HEK293T (cell line): Measurements from ENCODE around the gene LMF1.
A peak's percentile ranks its signal among the peaks of the same experiment; 100 is the strongest.

Experiments
- CTCF ChIA-PET: fragments of 350-600 bp; formaldehyde crosslinking; extraction: SDS; loops from one replicate; lab custom pipeline; 2021; ENCODE audit warnings: antibody characterized with exemption, inconsistent platforms; lab: Yijun Ruan, JAX
- POLR2A ChIA-PET: fragments of 350-600 bp; formaldehyde crosslinking; extraction: SDS; loops from one replicate; lab custom pipeline; 2020; ENCODE audit warnings: antibody characterized with exemption, inconsistent platforms; lab: Yijun Ruan, JAX
- DNase-seq: peaks from one replicate; pipeline ENCODE4 v3.0.0; 2012; ENCODE audit warnings: mixed read lengths; ENCODE audit errors: extremely low spot score
- ARNT ChIP-seq: fragments of 450-650 bp; IDR thresholded peaks from 2 replicates; pipeline ENCODE4 v1.6.1; 2017; ENCODE audit warnings: mild to moderate bottlenecking
- BHLHE40 ChIP-seq: fragments of 450-650 bp; IDR thresholded peaks from 2 replicates; pipeline ENCODE4 v1.6.1; 2016; ENCODE audit warnings: mild to moderate bottlenecking, moderate library complexity, borderline replicate concordance
- CTBP1 ChIP-seq: fragments of 450-650 bp; IDR thresholded peaks from 2 replicates; pipeline ENCODE4 v1.6.1; 2016; ENCODE audit warnings: borderline replicate concordance
- ELF4 ChIP-seq: fragments of 450-650 bp; IDR thresholded peaks from 2 replicates; pipeline ENCODE4 v1.6.1; 2017; ENCODE audit warnings: antibody characterized with exemption
- FOXA1 ChIP-seq: fragments of 450-650 bp; IDR thresholded peaks from 2 replicates; pipeline ENCODE4 v1.6.1; 2016; ENCODE audit warnings: mild to moderate bottlenecking
- FOXK2 ChIP-seq: fragments of 450-650 bp; IDR thresholded peaks from 2 replicates; pipeline ENCODE4 v1.6.1; 2016; ENCODE audit warnings: mild to moderate bottlenecking
- FOXM1 ChIP-seq: fragments of 450-650 bp; IDR thresholded peaks from 2 replicates; pipeline ENCODE4 v1.6.1; 2017; ENCODE audit warnings: mild to moderate bottlenecking, borderline replicate concordance
- HDGF ChIP-seq: fragments of 450-650 bp; IDR thresholded peaks from 2 replicates; pipeline ENCODE4 v1.6.1; 2017; ENCODE audit warnings: antibody characterized with exemption, borderline replicate concordance
- L3MBTL2 ChIP-seq: fragments of 450-650 bp; conservative IDR thresholded peaks from 2 replicates; pipeline ENCODE4 v1.6.1; 2016; ENCODE audit warnings: mild to moderate bottlenecking
- LEF1 ChIP-seq: fragments of 450-650 bp; IDR thresholded peaks from 2 replicates; pipeline ENCODE4 v1.6.1; 2017; ENCODE audit warnings: mild to moderate bottlenecking, borderline replicate concordance
- NFRKB ChIP-seq: fragments of 450-650 bp; IDR thresholded peaks from 2 replicates; pipeline ENCODE4 v1.6.1; 2016; ENCODE audit warnings: mild to moderate bottlenecking, moderate library complexity
- PKNOX1 ChIP-seq: fragments of 450-650 bp; IDR thresholded peaks from 2 replicates; pipeline ENCODE4 v1.6.1; 2016
- SP1 ChIP-seq: fragments of 450-650 bp; IDR thresholded peaks from 2 replicates; pipeline ENCODE4 v1.6.1; 2017
- SUZ12 ChIP-seq: fragments of 450-650 bp; IDR thresholded peaks from 2 replicates; pipeline ENCODE4 v1.6.1; 2016; ENCODE audit warnings: mild to moderate bottlenecking
- TARDBP ChIP-seq: fragments of 450-650 bp; IDR thresholded peaks from 2 replicates; pipeline ENCODE4 v1.6.1; 2016
- ZNF384 ChIP-seq: fragments of 450-650 bp; IDR thresholded peaks from 2 replicates; pipeline ENCODE4 v1.6.1; 2016

LMF1 gene

GRCh38 chr16:928526-928925, 42.3 kb downstream of the LMF1 start:
- ChIA-PET CTCF (no interaction called here), POLR2A (no interaction called here)
- no peak for DNase-seq
- TF ChIP-seq FOXA1 (no peak), PKNOX1 (no peak), TARDBP (no peak), CTBP1 (no peak), ARNT (no peak), LEF1 (no peak), SP1 (no peak), FOXM1 (no peak)

GRCh38 chr16:927931-928330, 42.9 kb downstream of the LMF1 start:
- TF ChIP-seq BHLHE40 (no peak), ELF4 (no peak), FOXA1 (no peak), CTBP1 (no peak), TARDBP (no peak), LEF1 (no peak), HDGF (no peak), ZNF384 (no peak), SP1 (no peak)
- CTCF ChIA-PET, result no interaction called here
- DNase-seq, result no peak
- POLR2A ChIA-PET, result no interaction called here

GRCh38 chr16:927406-927805, 43.4 kb downstream of the LMF1 start:
- TF ChIP-seq ELF4 (no peak), ZNF384 (no peak), NFRKB (no peak), CTBP1 (no peak)
- DNase-seq, result no peak
- ChIA-PET CTCF (interaction anchor here (0.7 kb wide), 1 partner anchor 124 kb away, joined by 3 read pairs; no protein-coding TSS in a partner anchor), POLR2A (no interaction called here)

- TF ChIP-seq CTBP1 (no peak), ZNF384 (no peak), PKNOX1 (no peak), HDGF (no peak), SP1 (no peak), TARDBP (no peak), FOXM1 (no peak), ELF4 (no peak), L3MBTL2 (no peak), LEF1 (no peak), FOXK2 (no peak), FOXA1 (no peak), SUZ12 (no peak), ARNT (no peak), BHLHE40 (no peak), NFRKB (no peak)
- POLR2A ChIA-PET, result no interaction called here
- CTCF ChIA-PET, result interaction anchor here (0.7 kb wide), 1 partner anchor 125 kb away, joined by 3 read pairs; no protein-coding TSS in a partner anchor
- no peak for DNase-seq
These were observed 44.1 kb downstream of the LMF1 start for GRCh38 chr16:926715-927114.

- ChIA-PET POLR2A (no interaction called here), CTCF (no interaction called here)
- TF ChIP-seq ARNT, result no peak
- no peak for TF ChIP-seq ZNF384
- TF ChIP-seq NFRKB, result no peak
- TF ChIP-seq PKNOX1, result no peak
- no peak for TF ChIP-seq SUZ12
- TF ChIP-seq HDGF, result no peak
- TF ChIP-seq FOXA1, result no peak
- TF ChIP-seq ELF4, result no peak
- TF ChIP-seq LEF1, result no peak
- TF ChIP-seq FOXM1, result no peak
- no peak for DNase-seq
These were observed 46.0 kb downstream of the LMF1 start for GRCh38 chr16:924806-925205.

GRCh38 chr16:924063-924462, 46.7 kb downstream of the LMF1 start:
- POLR2A ChIA-PET, result no interaction called here
- CTCF ChIA-PET, result no interaction called here
- TF ChIP-seq LEF1 (no peak), PKNOX1 (peak; percentile 51; the same call in 1 of the 2 replicates), BHLHE40 (no peak), FOXA1 (no peak)
- no peak for DNase-seq

- CTCF ChIA-PET, result no interaction called here
- DNase-seq, result no peak
These were observed 47.6 kb downstream of the LMF1 start for GRCh38 chr16:923184-923583.

More at GRCh38 chr16:923184-923583, 47.6 kb downstream of the LMF1 start:
- POLR2A ChIA-PET, result no interaction called here
- TF ChIP-seq NFRKB (no peak), FOXK2 (no peak), PKNOX1 (no peak), CTBP1 (no peak), ARNT (no peak), BHLHE40 (no peak), HDGF (no peak), FOXA1 (no peak), LEF1 (no peak), L3MBTL2 (no peak), ZNF384 (no peak), SP1 (no peak), FOXM1 (no peak), TARDBP (no peak), SUZ12 (no peak), ELF4 (no peak)
